ENCODE measurements around the gene ICAM5. TPM values are rescaled to one million over a fixed set of nuclear protein-coding genes. Genes with fewer than 3 reads are reported as not detected.
A peak's percentile ranks its signal among the peaks of the same experiment; 100 is the strongest.

Gene ICAM5
- total RNA-seq, 2 donors from 2014 or later: 7.1 TPM; not detected in 1

GRCh38 chr19:10259162-10259905, 30.4 kb upstream of the ICAM5 start:
- Histone ChIP-seq H3K4me3 (no peak overlapping the region), H3K36me3 (peaks cover 0 to 24% of the 10 kb centered on the region in 2 donors), H3K27me3 (replicated peaks; ENCODE audit: insufficient read depth) (no peaks in the 10 kb centered on the region), H3K27ac (no peak overlapping the region), H3K9me3 (no peaks in the 10 kb centered on the region), H3K4me1 (replicated peaks) (no peaks in the 10 kb centered on the region)
- peak; percentile 66 for DNase-seq (ENCODE audit: low spot score)
- intact Hi-C loops (cut with DNase I): loop anchor here (10.0 kb wide), 1 partner anchor 325 kb away; the partner anchor contains the start of gene OLFM2
- WGBS: 53% methylated on average over 31 of the region's 32 CpGs
- TF ChIP-seq POLR2AphosphoS5 (IDR thresholded peaks at IDR 0.05) (no peak), CTCF (IDR thresholded peaks at IDR 0.05) (peak; percentile 24 to 63 (median 46))

- Histone ChIP-seq H3K27me3 (replicated peaks; ENCODE audit: insufficient read depth) (no peaks in the 10 kb centered on the region), H3K27ac (no peak overlapping the region), H3K9me3 (no peaks in the 10 kb centered on the region), H3K4me1 (replicated peaks) (no peaks in the 10 kb centered on the region), H3K4me3 (no peak overlapping the region), H3K36me3 (peaks cover 0 to 16% of the 10 kb centered on the region in 2 donors)
- 85% methylated on average over 8 of the region's 8 CpGs for WGBS
- DNase-seq (ENCODE audit: low spot score): no peak
- intact Hi-C loops (cut with DNase I): no loop called here
- TF ChIP-seq POLR2A (IDR thresholded peaks at IDR 0.05) (no peak), CTCF (IDR thresholded peaks at IDR 0.05) (no peak), POLR2AphosphoS5 (IDR thresholded peaks at IDR 0.05) (no peak)
Measured at GRCh38 chr19:10260141-10260584, 29.6 kb upstream of the ICAM5 start.

- Histone ChIP-seq H3K4me1 (replicated peaks) (no peaks in the 10 kb centered on the region), H3K9me3 (no peaks in the 10 kb centered on the region), H3K27ac (no peak overlapping the region), H3K27me3 (replicated peaks; ENCODE audit: insufficient read depth) (no peaks in the 10 kb centered on the region), H3K4me3 (no peak overlapping the region), H3K36me3 (peaks cover 0 to 10% of the 10 kb centered on the region in 2 donors)
- 77% methylated on average over 7 of the region's 7 CpGs for WGBS
- intact Hi-C loops (cut with DNase I): no loop called here
- no peak for TF ChIP-seq POLR2A (IDR thresholded peaks at IDR 0.05)
- TF ChIP-seq CTCF (IDR thresholded peaks at IDR 0.05): no peak
- no peak for TF ChIP-seq POLR2AphosphoS5 (IDR thresholded peaks at IDR 0.05)
- DNase-seq (ENCODE audit: low spot score): no peak
Measured at GRCh38 chr19:10262771-10263170, 27.0 kb upstream of the ICAM5 start.

- no peaks in the 10 kb centered on the region for H3K36me3 ChIP-seq
- no peak for DNase-seq (ENCODE audit: low spot score)
- 86% methylated on average over 7 of the region's 7 CpGs for WGBS
- H3K9me3 ChIP-seq: no peaks in the 10 kb centered on the region
- TF ChIP-seq CTCF (IDR thresholded peaks at IDR 0.05): no peak
- no peak for TF ChIP-seq POLR2AphosphoS5 (IDR thresholded peaks at IDR 0.05)
- TF ChIP-seq POLR2A (IDR thresholded peaks at IDR 0.05): no peak
- no peaks in the 10 kb centered on the region for H3K27me3 ChIP-seq (replicated peaks; ENCODE audit: insufficient read depth)
- H3K27ac ChIP-seq: no peak overlapping the region
- intact Hi-C loops (cut with DNase I): no loop called here
- H3K4me3 ChIP-seq: no peak overlapping the region
- no peaks in the 10 kb centered on the region for H3K4me1 ChIP-seq (replicated peaks)
Measured at GRCh38 chr19:10266706-10267105, 23.0 kb upstream of the ICAM5 start.

GRCh38 chr19:10268071-10268470, 21.7 kb upstream of the ICAM5 start:
- no peak for DNase-seq (ENCODE audit: low spot score)
- H3K9me3 ChIP-seq: no peaks in the 10 kb centered on the region
- H3K4me3 ChIP-seq: no peak overlapping the region
- intact Hi-C loops (cut with DNase I): no loop called here
- H3K27ac ChIP-seq: no peak overlapping the region
- no peaks in the 10 kb centered on the region for H3K27me3 ChIP-seq (replicated peaks; ENCODE audit: insufficient read depth)
- TF ChIP-seq POLR2AphosphoS5 (IDR thresholded peaks at IDR 0.05) (no peak), CTCF (IDR thresholded peaks at IDR 0.05) (no peak), POLR2A (IDR thresholded peaks at IDR 0.05) (no peak)
- no peaks in the 10 kb centered on the region for H3K36me3 ChIP-seq
- WGBS: 74% methylated on average over 6 of the region's 6 CpGs
- no peaks in the 10 kb centered on the region for H3K4me1 ChIP-seq (replicated peaks)

Measured in prostate gland (tissue), 2 donors.